ENCODE results near the gene GNAI1. TPM values are rescaled to one million over a fixed set of nuclear protein-coding genes. Genes with fewer than 3 reads are reported as not detected.

Gene GNAI1
- total and polyA plus RNA-seq, 10 of the 15 experiments (the other 5 are each of a cell fraction or from before 2014, with no cell fraction given): not detected

GRCh38 chr7:80106498-80107113 lies 28.0 kb upstream of the GNAI1 start:
- Histone ChIP-seq H3K27me3 (replicated peaks in 1 of 2; ENCODE audit: control insufficient read depth in 2 of 2, insufficient read depth in 2 of 2, low read length in 1 of 2) (no peaks in the 10 kb centered on the region), H4K20me1 (ENCODE audit: control insufficient read depth, insufficient read depth) (no peaks in the 10 kb centered on the region), H3K36me3 (ENCODE audit: control insufficient read depth in 2 of 2, insufficient read depth in 2 of 2, low read length in 1 of 2) (no peaks in the 10 kb centered on the region), H3K4me2 (ENCODE audit: control insufficient read depth, insufficient read depth) (no peak overlapping the region), H3K27ac (ENCODE audit: control insufficient read depth, insufficient read depth) (no peak overlapping the region), H3K9me3 (replicated peaks; ENCODE audit: control insufficient read depth, insufficient read depth, low read length) (no peaks in the 10 kb centered on the region), H3K4me1 (ENCODE audit: control insufficient read depth, insufficient read depth, low read length) (no peaks in the 10 kb centered on the region), H3K4me3 (no peak overlapping the region), H3K9ac (ENCODE audit: control insufficient read depth, insufficient read depth, low read length) (no peak overlapping the region), H3K79me2 (ENCODE audit: control insufficient read depth, insufficient read depth, low read length) (no peaks in the 10 kb centered on the region), H2AFZ (ENCODE audit: control insufficient read depth, low read depth, low read length) (no peak overlapping the region)
- ChIA-PET RAD21 (ENCODE audit: unreplicated experiment) (no interaction called here), CTCF (interaction anchor here (1.1 kb wide), 1 partner anchor 171 kb away, joined by 3 read pairs; no protein-coding TSS in a partner anchor), POLR2A (no interaction called here), SMC1A (ENCODE audit: uncharacterized antibody, unreplicated experiment) (no interaction called here)
- FAIRE-seq (no peak), DNase-seq (ENCODE audit: low read depth, low spot score) (no peak), ATAC-seq (no peak)
- in situ Hi-C loops (cut with MboI): no loop called here
- no TSS peak for BruUV-seq (replicated peaks)
- WGBS (ENCODE audit: insufficient coverage, insufficient replicate concordance, low lambda C conversion rate, missing lambda C conversion rate): 30% methylated on average over 2 of the region's 2 CpGs
- intact Hi-C loops (cut with micrococcal nuclease; ENCODE audit: unreplicated experiment): no loop called here
- no peak for TF ChIP-seq IKZF2 (IDR thresholded peaks at IDR 0.05)
- no peak for TF ChIP-seq PKNOX1 (IDR thresholded peaks at IDR 0.05)
- TF ChIP-seq CUX1 (IDR thresholded peaks at IDR 0.05; ENCODE audit: insufficient replicate concordance, low read depth, low read length): no peak
- TF ChIP-seq PRDM15 (CRISPR knock-in tag; IDR thresholded peaks at IDR 0.05): no peak
- TF ChIP-seq ZNF274 (IDR thresholded peaks at IDR 0.05; ENCODE audit: insufficient read depth, insufficient read length): no peak
- no peak for TF ChIP-seq TCF3 (IDR thresholded peaks at IDR 0.05; ENCODE audit: borderline replicate concordance, insufficient read depth, low read depth, low read length)
- TF ChIP-seq WRNIP1 (IDR thresholded peaks at IDR 0.05; ENCODE audit: borderline replicate concordance, low read depth, low read length): no peak
- TF ChIP-seq KAT2A (conservative IDR thresholded peaks at IDR 0.05; ENCODE audit: control insufficient read depth, low read depth, low read length): no peak
- no peak for TF ChIP-seq SKIL (IDR thresholded peaks at IDR 0.05; ENCODE audit: low read depth, poor library complexity, severe bottlenecking)
- no peak for TF ChIP-seq HCFC1 (IDR thresholded peaks at IDR 0.05; ENCODE audit: low read length)

All from GM12878 (cell line).